HG03045 (cell line): ENCODE measurements around the gene EFCAB8.
"Not testable (repeated sequence)": the region's sequence is repeated elsewhere in the genome, so short reads cannot be mapped to it uniquely, and the experiment has no call there.

Source experiments
- ATAC-seq: cut with Tn5 transposase; IDR thresholded peaks from one replicate; pipeline ENCODE4 v1.9.1; 2021; ENCODE audit warnings: mild to moderate bottlenecking, moderate library complexity; ENCODE audit not compliant: unreplicated experiment

The EFCAB8 gene

GRCh38 chr20:32841632-32842031 lies 17.1 kb upstream of the EFCAB8 start:
- no peak for ATAC-seq

- ATAC-seq = no peak
These were observed 15.8 kb upstream of the EFCAB8 start for GRCh38 chr20:32842688-32843524.

GRCh38 chr20:32845786-32846185 lies 12.9 kb upstream of the EFCAB8 start:
- no peak for ATAC-seq

GRCh38 chr20:32846852-32847251 lies 11.9 kb upstream of the EFCAB8 start:
- ATAC-seq = no peak

GRCh38 chr20:32847964-32848363 lies 10.8 kb upstream of the EFCAB8 start:
- no peak for ATAC-seq

GRCh38 chr20:32848846-32849245 lies 9.9 kb upstream of the EFCAB8 start:
- no peak for ATAC-seq

- ATAC-seq = no peak
These were observed 9.1 kb upstream of the EFCAB8 start for GRCh38 chr20:32849577-32849976.

GRCh38 chr20:32855387-32855786 lies 3.3 kb upstream of the EFCAB8 start:
- no peak for ATAC-seq

- no peak for ATAC-seq
These were observed 534 bp upstream of the EFCAB8 start for GRCh38 chr20:32858189-32858588.

GRCh38 chr20:32861446-32861845 lies 2.7 kb downstream of the EFCAB8 start:
- ATAC-seq = no peak

GRCh38 chr20:32869562-32869961 lies 10.8 kb downstream of the EFCAB8 start:
- ATAC-seq = no peak

GRCh38 chr20:32870526-32870925 lies 11.8 kb downstream of the EFCAB8 start:
- ATAC-seq = not testable (repeated sequence)

GRCh38 chr20:32870985-32871384 lies 12.3 kb downstream of the EFCAB8 start:
- ATAC-seq = no peak

- no peak for ATAC-seq
These were observed 13.0 kb downstream of the EFCAB8 start for GRCh38 chr20:32871627-32872160.

GRCh38 chr20:32872266-32872665 lies 13.5 kb downstream of the EFCAB8 start:
- no peak for ATAC-seq

GRCh38 chr20:32875673-32876072 lies 16.9 kb downstream of the EFCAB8 start:
- ATAC-seq = no peak

GRCh38 chr20:32877507-32877906 lies 18.8 kb downstream of the EFCAB8 start:
- ATAC-seq = no peak

- no peak for ATAC-seq
These were observed 20.1 kb downstream of the EFCAB8 start for GRCh38 chr20:32878820-32879219.

- no peak for ATAC-seq
These were observed 20.8 kb downstream of the EFCAB8 start for GRCh38 chr20:32879538-32879937.

- ATAC-seq = no peak
These were observed 21.9 kb downstream of the EFCAB8 start for GRCh38 chr20:32880635-32881034.

GRCh38 chr20:32883081-32883480 lies 24.4 kb downstream of the EFCAB8 start:
- no peak for ATAC-seq

- ATAC-seq = no peak
These were observed 26.5 kb downstream of the EFCAB8 start for GRCh38 chr20:32885185-32885584.

- no peak for ATAC-seq
These were observed 27.2 kb downstream of the EFCAB8 start for GRCh38 chr20:32885952-32886351.
